Ovary (tissue), 3 donors: ENCODE data around the gene NCOA3.

Experiments used
- EP300 ChIP-seq: sonication (generic); formaldehyde crosslinking; IDR thresholded peaks from one replicate; pipeline ENCODE4 v1.6.1; 2017; ENCODE audit warnings: antibody characterized with exemption
- POLR2A ChIP-seq: fragments of 450-650 bp; IDR thresholded peaks from one replicate; pipeline ENCODE4 v1.6.1; 2017; ENCODE audit warnings: antibody characterized with exemption, mild to moderate bottlenecking, moderate library complexity
- TF ChIP-seq, protein P1 (sequence below), 3 donors: fragments of 450-650 bp in 2 of 3; fragments of 200-600 bp in 1 of 3; IDR thresholded peaks; one replicate each; pipeline versions ENCODE4 v1.5.1 to v1.8.0; 2016 to 2022; ENCODE audit warnings: antibody characterized with exemption in 3 of 3, mild to moderate bottlenecking in 1 of 3
- donor health status: DM: no; HTN: no; CAD: no.

DNA sequence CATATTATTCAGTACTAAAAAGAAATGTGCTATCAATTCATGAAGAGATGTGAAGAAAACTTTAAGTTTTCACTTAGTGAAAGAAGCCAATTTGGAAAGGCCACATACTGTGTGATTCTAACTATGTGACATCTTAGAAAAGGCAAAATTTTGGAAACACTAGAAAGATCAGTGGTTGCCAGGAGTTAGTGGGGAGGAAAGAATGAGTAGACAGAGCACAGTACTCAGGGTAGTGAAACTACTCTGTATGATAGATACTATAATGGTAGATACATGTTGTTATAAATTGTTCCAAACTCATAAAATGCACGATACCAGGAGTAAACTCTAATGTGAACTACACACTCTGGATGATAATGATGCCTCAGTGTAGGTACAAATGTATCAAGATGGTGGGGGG lies 14.2 kb downstream of the NCOA3 start:
- TF ChIP-seq, protein P1, sequence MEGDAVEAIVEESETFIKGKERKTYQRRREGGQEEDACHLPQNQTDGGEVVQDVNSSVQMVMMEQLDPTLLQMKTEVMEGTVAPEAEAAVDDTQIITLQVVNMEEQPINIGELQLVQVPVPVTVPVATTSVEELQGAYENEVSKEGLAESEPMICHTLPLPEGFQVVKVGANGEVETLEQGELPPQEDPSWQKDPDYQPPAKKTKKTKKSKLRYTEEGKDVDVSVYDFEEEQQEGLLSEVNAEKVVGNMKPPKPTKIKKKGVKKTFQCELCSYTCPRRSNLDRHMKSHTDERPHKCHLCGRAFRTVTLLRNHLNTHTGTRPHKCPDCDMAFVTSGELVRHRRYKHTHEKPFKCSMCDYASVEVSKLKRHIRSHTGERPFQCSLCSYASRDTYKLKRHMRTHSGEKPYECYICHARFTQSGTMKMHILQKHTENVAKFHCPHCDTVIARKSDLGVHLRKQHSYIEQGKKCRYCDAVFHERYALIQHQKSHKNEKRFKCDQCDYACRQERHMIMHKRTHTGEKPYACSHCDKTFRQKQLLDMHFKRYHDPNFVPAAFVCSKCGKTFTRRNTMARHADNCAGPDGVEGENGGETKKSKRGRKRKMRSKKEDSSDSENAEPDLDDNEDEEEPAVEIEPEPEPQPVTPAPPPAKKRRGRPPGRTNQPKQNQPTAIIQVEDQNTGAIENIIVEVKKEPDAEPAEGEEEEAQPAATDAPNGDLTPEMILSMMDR (IDR thresholded peaks at IDR 0.05), result no peak
- TF ChIP-seq POLR2A (no peak), EP300 (no peak)
